WTC11 (cell line): ENCODE measurements around the gene NLGN4X.

Experiments
- ATF2 ChIP-seq: sonication (generic); formaldehyde crosslinking; IDR thresholded peaks from 2 replicates; pipeline ENCODE4 v1.8.1; 2022; ENCODE audit warnings: low read depth, missing genetic modification reagents, borderline replicate concordance
- CDX4 ChIP-seq: fragments of 250-450 bp; sonication (Bioruptor Pico); IDR thresholded peaks from 2 replicates; pipeline ENCODE4 v1.9.0; 2021; ENCODE audit warnings: moderate library complexity, mild to moderate bottlenecking, inconsistent platforms, borderline replicate concordance
- CREB1 ChIP-seq: sonication (generic); formaldehyde crosslinking; IDR thresholded peaks from 2 replicates; pipeline ENCODE4 v1.8.0; 2023; ENCODE audit warnings: mild to moderate bottlenecking, missing genetic modification reagents
- CTCF ChIP-seq: fragments of 200-600 bp; IDR thresholded peaks from 2 replicates; pipeline ENCODE4 v1.8.0; 2022; ENCODE audit warnings: antibody characterized with exemption
- FOXK1 ChIP-seq: sonication (generic); formaldehyde crosslinking; IDR thresholded peaks from 2 replicates; pipeline ENCODE4 v1.8.0; 2022; ENCODE audit warnings: mild to moderate bottlenecking, moderate library complexity, missing genetic modification reagents
- FOXP1 ChIP-seq: sonication (generic); formaldehyde crosslinking; IDR thresholded peaks from 2 replicates; pipeline ENCODE4 v1.8.0; 2022; ENCODE audit warnings: missing genetic modification reagents, mild to moderate bottlenecking, moderate library complexity, borderline replicate concordance
- FOXP4 ChIP-seq: sonication (generic); formaldehyde crosslinking; IDR thresholded peaks from 2 replicates; pipeline ENCODE4 v1.8.0; 2022; ENCODE audit warnings: mild to moderate bottlenecking, missing genetic modification reagents
- SP1 ChIP-seq: sonication (generic); formaldehyde crosslinking; conservative IDR thresholded peaks from 2 replicates; pipeline ENCODE4 v1.8.1; 2022; ENCODE audit warnings: missing genetic modification reagents
- TP53 ChIP-seq: sonication (generic); formaldehyde crosslinking; IDR thresholded peaks from 2 replicates; pipeline ENCODE4 v1.8.1; 2023; ENCODE audit warnings: mild to moderate bottlenecking, missing genetic modification reagents
- USF2 ChIP-seq: sonication (generic); formaldehyde crosslinking; IDR thresholded peaks from 2 replicates; pipeline ENCODE4 v1.8.1; 2023; ENCODE audit warnings: mild to moderate bottlenecking, missing genetic modification reagents, moderate library complexity
- ZNF263 ChIP-seq: sonication (generic); formaldehyde crosslinking; IDR thresholded peaks from 2 replicates; pipeline ENCODE4 v1.8.1; 2022; ENCODE audit warnings: low read depth, mild to moderate bottlenecking, moderate library complexity, missing genetic modification reagents
- ZNF512 ChIP-seq: sonication (generic); formaldehyde crosslinking; IDR thresholded peaks from 2 replicates; pipeline ENCODE4 v1.8.1; 2022; ENCODE audit warnings: missing genetic modification reagents, borderline replicate concordance

- TF ChIP-seq TP53 (no peak), CTCF (no peak), FOXK1 (CRISPR knock-in tag) (no peak), CDX4 (CRISPR knock-in tag) (no peak), FOXP1 (CRISPR knock-in tag) (no peak), ZNF263 (CRISPR knock-in tag) (no peak), ZNF512 (CRISPR knock-in tag) (no peak), ATF2 (CRISPR knock-in tag) (no peak), SP1 (CRISPR knock-in tag) (no peak), USF2 (CRISPR knock-in tag) (no peak), CREB1 (no peak), FOXP4 (CRISPR knock-in tag) (no peak)
Observed at GRCh38 chrX:6210230-6210629, 18.4 kb downstream of the NLGN4X start.
